K562 (cell line): ENCODE results near the gene CSF2RB. TPM values are rescaled to one million over a fixed set of nuclear protein-coding genes. Genes with fewer than 3 reads are reported as not detected.

Experiments used
- polyA plus RNA-seq, 8 experiments: library from polyadenylated mRNA; depleted of rRNA in 4 of 8; stranded (reverse) in 5 of 8; unstranded in 3 of 8; fragments of >200 nt; fragmentation: Nextera tagmentation in 2 of 8; fragmentation: Illumina TruSeq in 1 of 8; extraction: Ambion mirVana in 2 of 8; extraction: Trizol in 1 of 8; gene quantifications; 2 replicates each; pipeline versions ENCODE4 v1.2.1 to v1.2.3, GENCODE V29; 2011 to 2014; ENCODE audit warnings: inconsistent platforms in 1 of 8, missing spikeins in 1 of 8
- total RNA-seq, 7 experiments: library from RNA; depleted of rRNA in 6 of 7; stranded (reverse); fragments of >200 nt in 6 of 7; fragmentation: Illumina TruSeq in 2 of 7; extraction: Trizol in 2 of 7; gene quantifications; 2 replicates each; pipeline versions ENCODE4 v1.2.1 to v1.2.3, GENCODE V29; 2011 to 2021; ENCODE audit warnings: low replicate concordance in 1 of 7

CSF2RB gene
- total and polyA plus RNA-seq, 9 of the 15 experiments (the other 6 are each of a cell fraction or from before 2014, with no cell fraction given): 0.04 to 1.0 (median 0.36) TPM

Other genes with a start within 250 kb of the CSF2RB start
Only the 7 nearest of the 9 such genes appear.
- gene IFT27, start 137.5 kb upstream of the CSF2RB start, total RNA-seq (2014; rRNA removed): 0.12 and 0.18 TPM in 2 replicates
- gene IFT27, start 137.5 kb upstream of the CSF2RB start, total RNA-seq (2014; rRNA removed; fragmentation: Illumina TruSeq; extraction: Trizol): 0.29 and 0.38 TPM in 2 replicates
- 0.38 and 0.54 TPM in 2 replicates for gene IFT27, start 137.5 kb upstream of the CSF2RB start, total RNA-seq (2015; rRNA removed; fragmentation: Illumina TruSeq; extraction: Trizol)
- 0.51 and 1.4 TPM in 2 replicates for gene IFT27, start 137.5 kb upstream of the CSF2RB start, total RNA-seq (2021)
- 0.01 and 0.42 TPM in 2 replicates for gene IFT27, start 137.5 kb upstream of the CSF2RB start, polyA plus RNA-seq (2011; rRNA removed)
- gene IFT27, start 137.5 kb upstream of the CSF2RB start, polyA plus RNA-seq (2014; fragmentation: Illumina TruSeq; extraction: Trizol): 0.10 and 0.37 TPM in 2 replicates
- gene IFT27, start 137.5 kb upstream of the CSF2RB start, polyA plus RNA-seq (2014; fragmentation: Nextera tagmentation; extraction: Ambion mirVana): under 1 TPM in 1 of 2 experiments, not detected in 1; 0.06 TPM
- gene IFT27, start 137.5 kb upstream of the CSF2RB start, polyA plus RNA-seq (2014; rRNA removed): 0.09 and 0.18 TPM in 2 replicates
- gene PVALB, start 96.6 kb upstream of the CSF2RB start, total RNA-seq (2014; rRNA removed): not detected in 2 replicates
- not detected in 2 replicates for gene PVALB, start 96.6 kb upstream of the CSF2RB start, total RNA-seq (2014; rRNA removed; fragmentation: Illumina TruSeq; extraction: Trizol)
- gene PVALB, start 96.6 kb upstream of the CSF2RB start, total RNA-seq (2015; rRNA removed; fragmentation: Illumina TruSeq; extraction: Trizol): not detected in 2 replicates
- gene PVALB, start 96.6 kb upstream of the CSF2RB start, total RNA-seq (2021): not detected in 2 replicates
- gene PVALB, start 96.6 kb upstream of the CSF2RB start, polyA plus RNA-seq (2011; rRNA removed): not detected in 2 replicates
- not detected in 2 replicates for gene PVALB, start 96.6 kb upstream of the CSF2RB start, polyA plus RNA-seq (2014; fragmentation: Illumina TruSeq; extraction: Trizol)
- not detected for gene PVALB, start 96.6 kb upstream of the CSF2RB start, polyA plus RNA-seq (2014; fragmentation: Nextera tagmentation; extraction: Ambion mirVana)
- gene PVALB, start 96.6 kb upstream of the CSF2RB start, polyA plus RNA-seq (2014; rRNA removed): not detected in 2 replicates
- 0.53 and 0.95 TPM in 2 replicates for gene NCF4, start 52.6 kb upstream of the CSF2RB start, total RNA-seq (2014; rRNA removed)
- gene NCF4, start 52.6 kb upstream of the CSF2RB start, total RNA-seq (2014; rRNA removed; fragmentation: Illumina TruSeq; extraction: Trizol): 0.13 and 0.33 TPM in 2 replicates
- 0.58 and 0.79 TPM in 2 replicates for gene NCF4, start 52.6 kb upstream of the CSF2RB start, total RNA-seq (2015; rRNA removed; fragmentation: Illumina TruSeq; extraction: Trizol)
- gene NCF4, start 52.6 kb upstream of the CSF2RB start, total RNA-seq (2021): 0.18 and 0.56 TPM in 2 replicates
- gene NCF4, start 52.6 kb upstream of the CSF2RB start, polyA plus RNA-seq (2011; rRNA removed): 0.42 and 0.87 TPM in 2 replicates
- gene NCF4, start 52.6 kb upstream of the CSF2RB start, polyA plus RNA-seq (2014; fragmentation: Illumina TruSeq; extraction: Trizol): 0.55 and 0.66 TPM in 2 replicates
- under 1 TPM; 0.04 to 0.15 TPM for gene NCF4, start 52.6 kb upstream of the CSF2RB start, polyA plus RNA-seq (2014; fragmentation: Nextera tagmentation; extraction: Ambion mirVana)
- 0.20 and 0.42 TPM in 2 replicates for gene NCF4, start 52.6 kb upstream of the CSF2RB start, polyA plus RNA-seq (2014; rRNA removed)
- 26.7 and 26.9 TPM in 2 replicates for gene TST, start 105.8 kb downstream of the CSF2RB start, total RNA-seq (2014; rRNA removed)
- 4.1 and 5.7 TPM in 2 replicates for gene TST, start 105.8 kb downstream of the CSF2RB start, total RNA-seq (2014; rRNA removed; fragmentation: Illumina TruSeq; extraction: Trizol)
- 12.4 and 13.1 TPM in 2 replicates for gene TST, start 105.8 kb downstream of the CSF2RB start, total RNA-seq (2015; rRNA removed; fragmentation: Illumina TruSeq; extraction: Trizol)
- gene TST, start 105.8 kb downstream of the CSF2RB start, total RNA-seq (2021): 23.1 and 23.8 TPM in 2 replicates
- gene TST, start 105.8 kb downstream of the CSF2RB start, polyA plus RNA-seq (2011; rRNA removed): 14.0 and 18.6 TPM in 2 replicates
- gene TST, start 105.8 kb downstream of the CSF2RB start, polyA plus RNA-seq (2014; fragmentation: Illumina TruSeq; extraction: Trizol): 7.7 and 14.4 TPM in 2 replicates
- 1 to 10 TPM; 1.4 to 4.3 TPM for gene TST, start 105.8 kb downstream of the CSF2RB start, polyA plus RNA-seq (2014; fragmentation: Nextera tagmentation; extraction: Ambion mirVana)
- 19.7 and 26.1 TPM in 2 replicates for gene TST, start 105.8 kb downstream of the CSF2RB start, polyA plus RNA-seq (2014; rRNA removed)
- 104 and 117 TPM in 2 replicates for gene MPST, start 106.1 kb downstream of the CSF2RB start, total RNA-seq (2014; rRNA removed)
- 6.7 and 8.1 TPM in 2 replicates for gene MPST, start 106.1 kb downstream of the CSF2RB start, total RNA-seq (2014; rRNA removed; fragmentation: Illumina TruSeq; extraction: Trizol)
- gene MPST, start 106.1 kb downstream of the CSF2RB start, total RNA-seq (2015; rRNA removed; fragmentation: Illumina TruSeq; extraction: Trizol): 24.3 and 25.3 TPM in 2 replicates
- 66.8 and 68.2 TPM in 2 replicates for gene MPST, start 106.1 kb downstream of the CSF2RB start, total RNA-seq (2021)
- gene MPST, start 106.1 kb downstream of the CSF2RB start, polyA plus RNA-seq (2011; rRNA removed): 24.8 and 34.6 TPM in 2 replicates
- gene MPST, start 106.1 kb downstream of the CSF2RB start, polyA plus RNA-seq (2014; fragmentation: Illumina TruSeq; extraction: Trizol): 11.2 and 24.8 TPM in 2 replicates
- 1 to 10 TPM in 1 of 2 experiments, under 1 TPM in 1; 0.65 to 1.3 TPM for gene MPST, start 106.1 kb downstream of the CSF2RB start, polyA plus RNA-seq (2014; fragmentation: Nextera tagmentation; extraction: Ambion mirVana)
- 78.5 and 88.1 TPM in 2 replicates for gene MPST, start 106.1 kb downstream of the CSF2RB start, polyA plus RNA-seq (2014; rRNA removed)
- gene KCTD17, start 138.1 kb downstream of the CSF2RB start, total RNA-seq (2014; rRNA removed): 0.41 TPM in 2 replicates
- 0.44 TPM in 1 of 2 replicates, not detected in the other for gene KCTD17, start 138.1 kb downstream of the CSF2RB start, total RNA-seq (2014; rRNA removed; fragmentation: Illumina TruSeq; extraction: Trizol)
- 0.22 TPM in 1 of 2 replicates, not detected in the other for gene KCTD17, start 138.1 kb downstream of the CSF2RB start, total RNA-seq (2015; rRNA removed; fragmentation: Illumina TruSeq; extraction: Trizol)
- 0.49 and 0.67 TPM in 2 replicates for gene KCTD17, start 138.1 kb downstream of the CSF2RB start, total RNA-seq (2021)
- 0.64 and 1.1 TPM in 2 replicates for gene KCTD17, start 138.1 kb downstream of the CSF2RB start, polyA plus RNA-seq (2011; rRNA removed)
- gene KCTD17, start 138.1 kb downstream of the CSF2RB start, polyA plus RNA-seq (2014; fragmentation: Illumina TruSeq; extraction: Trizol): 0.21 and 0.51 TPM in 2 replicates
- not detected for gene KCTD17, start 138.1 kb downstream of the CSF2RB start, polyA plus RNA-seq (2014; fragmentation: Nextera tagmentation; extraction: Ambion mirVana)
- 0.70 and 0.90 TPM in 2 replicates for gene KCTD17, start 138.1 kb downstream of the CSF2RB start, polyA plus RNA-seq (2014; rRNA removed)
- gene TMPRSS6, start 196.1 kb downstream of the CSF2RB start, total RNA-seq (2014; rRNA removed): not detected in 2 replicates
- gene TMPRSS6, start 196.1 kb downstream of the CSF2RB start, total RNA-seq (2014; rRNA removed; fragmentation: Illumina TruSeq; extraction: Trizol): not detected in 2 replicates
- gene TMPRSS6, start 196.1 kb downstream of the CSF2RB start, total RNA-seq (2015; rRNA removed; fragmentation: Illumina TruSeq; extraction: Trizol): not detected in 2 replicates
- not detected in 2 replicates for gene TMPRSS6, start 196.1 kb downstream of the CSF2RB start, total RNA-seq (2021)
- gene TMPRSS6, start 196.1 kb downstream of the CSF2RB start, polyA plus RNA-seq (2011; rRNA removed): 0.03 TPM in 1 of 2 replicates, not detected in the other
- gene TMPRSS6, start 196.1 kb downstream of the CSF2RB start, polyA plus RNA-seq (2014; fragmentation: Illumina TruSeq; extraction: Trizol): not detected in 2 replicates
- gene TMPRSS6, start 196.1 kb downstream of the CSF2RB start, polyA plus RNA-seq (2014; fragmentation: Nextera tagmentation; extraction: Ambion mirVana): not detected
- gene TMPRSS6, start 196.1 kb downstream of the CSF2RB start, polyA plus RNA-seq (2014; rRNA removed): not detected in 2 replicates